ENCODE measurements around the gene CHRND. TPM values are rescaled to one million over a fixed set of nuclear protein-coding genes. Genes with fewer than 3 reads are reported as not detected.

CHRND gene
- total RNA-seq, 1 experiment from 2014 or later = not detected

GRCh38 chr2:232533944-232534710 lies 8.2 kb downstream of the CHRND start:
- Mint-ChIP-seq H3K9me3 (ENCODE audit: unreplicated experiment) (no peaks in the 10 kb centered on the region), H3K4me3 (ENCODE audit: unreplicated experiment) (no peak overlapping the region), H3K4me1 (ENCODE audit: low read depth, unreplicated experiment) (no peaks in the 10 kb centered on the region), H3K27me3 (ENCODE audit: insufficient read depth, unreplicated experiment) (no peaks in the 10 kb centered on the region), H3K36me3 (ENCODE audit: insufficient read depth, unreplicated experiment) (no peaks in the 10 kb centered on the region), H3K27ac (ENCODE audit: unreplicated experiment) (no peak overlapping the region)
- H3K4me1 ChIP-seq = no peaks in the 10 kb centered on the region
- TF ChIP-seq, protein P1, sequence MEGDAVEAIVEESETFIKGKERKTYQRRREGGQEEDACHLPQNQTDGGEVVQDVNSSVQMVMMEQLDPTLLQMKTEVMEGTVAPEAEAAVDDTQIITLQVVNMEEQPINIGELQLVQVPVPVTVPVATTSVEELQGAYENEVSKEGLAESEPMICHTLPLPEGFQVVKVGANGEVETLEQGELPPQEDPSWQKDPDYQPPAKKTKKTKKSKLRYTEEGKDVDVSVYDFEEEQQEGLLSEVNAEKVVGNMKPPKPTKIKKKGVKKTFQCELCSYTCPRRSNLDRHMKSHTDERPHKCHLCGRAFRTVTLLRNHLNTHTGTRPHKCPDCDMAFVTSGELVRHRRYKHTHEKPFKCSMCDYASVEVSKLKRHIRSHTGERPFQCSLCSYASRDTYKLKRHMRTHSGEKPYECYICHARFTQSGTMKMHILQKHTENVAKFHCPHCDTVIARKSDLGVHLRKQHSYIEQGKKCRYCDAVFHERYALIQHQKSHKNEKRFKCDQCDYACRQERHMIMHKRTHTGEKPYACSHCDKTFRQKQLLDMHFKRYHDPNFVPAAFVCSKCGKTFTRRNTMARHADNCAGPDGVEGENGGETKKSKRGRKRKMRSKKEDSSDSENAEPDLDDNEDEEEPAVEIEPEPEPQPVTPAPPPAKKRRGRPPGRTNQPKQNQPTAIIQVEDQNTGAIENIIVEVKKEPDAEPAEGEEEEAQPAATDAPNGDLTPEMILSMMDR (IDR thresholded peaks at IDR 0.05; ENCODE audit: insufficient read depth in 1 of 2, low read depth in 1 of 2, low read length in 1 of 2, severe bottlenecking in 1 of 2, unreplicated experiment in 1 of 2) = no peak
- intact Hi-C loops (cut with micrococcal nuclease; ENCODE audit: unreplicated experiment) = no loop called here
- no peaks in the 10 kb centered on the region for H3K27me3 ChIP-seq (replicated peaks; ENCODE audit: control insufficient read depth, insufficient read depth, low read length)
- DNase-seq = no peak
- POLR2A ChIA-PET = no interaction called here
- CTCF ChIA-PET = interaction anchor here (0.6 kb wide), 1 partner anchor 10 kb away, joined by 3 read pairs; no protein-coding TSS in a partner anchor
- no TSS peak for BruUV-seq (replicated peaks)
- H3K36me3 ChIP-seq (ENCODE audit: control insufficient read depth, insufficient read depth, low read length) = no peaks in the 10 kb centered on the region
- no peaks in the 10 kb centered on the region for H3K9me3 ChIP-seq
- H3K4me3 ChIP-seq (ENCODE audit: low read depth, low read length) = no peak overlapping the region

GRCh38 chr2:232534940-232535651 lies 9.1 kb downstream of the CHRND start:
- H3K4me3 ChIP-seq (ENCODE audit: low read depth, low read length) = no peak overlapping the region
- intact Hi-C loops (cut with micrococcal nuclease; ENCODE audit: unreplicated experiment) = no loop called here
- no peaks in the 10 kb centered on the region for H3K36me3 ChIP-seq (ENCODE audit: control insufficient read depth, insufficient read depth, low read length)
- ChIA-PET CTCF (no interaction called here), POLR2A (no interaction called here)
- DNase-seq = no peak
- TF ChIP-seq, protein P1 (IDR thresholded peaks at IDR 0.05; ENCODE audit: insufficient read depth in 1 of 2, low read depth in 1 of 2, low read length in 1 of 2, severe bottlenecking in 1 of 2, unreplicated experiment in 1 of 2) = no peak
- H3K9me3 Mint-ChIP-seq (ENCODE audit: unreplicated experiment) = no peaks in the 10 kb centered on the region
- H3K4me3 Mint-ChIP-seq (ENCODE audit: unreplicated experiment) = no peak overlapping the region
- H3K4me1 Mint-ChIP-seq (ENCODE audit: low read depth, unreplicated experiment) = no peaks in the 10 kb centered on the region
- no TSS peak for BruUV-seq (replicated peaks)
- no peaks in the 10 kb centered on the region for H3K36me3 Mint-ChIP-seq (ENCODE audit: insufficient read depth, unreplicated experiment)
- H3K27me3 Mint-ChIP-seq (ENCODE audit: insufficient read depth, unreplicated experiment) = no peaks in the 10 kb centered on the region
- no peaks in the 10 kb centered on the region for H3K9me3 ChIP-seq
- no peaks in the 10 kb centered on the region for H3K4me1 ChIP-seq
- no peaks in the 10 kb centered on the region for H3K27me3 ChIP-seq (replicated peaks; ENCODE audit: control insufficient read depth, insufficient read depth, low read length)
- no peak overlapping the region for H3K27ac Mint-ChIP-seq (ENCODE audit: unreplicated experiment)

DNA sequence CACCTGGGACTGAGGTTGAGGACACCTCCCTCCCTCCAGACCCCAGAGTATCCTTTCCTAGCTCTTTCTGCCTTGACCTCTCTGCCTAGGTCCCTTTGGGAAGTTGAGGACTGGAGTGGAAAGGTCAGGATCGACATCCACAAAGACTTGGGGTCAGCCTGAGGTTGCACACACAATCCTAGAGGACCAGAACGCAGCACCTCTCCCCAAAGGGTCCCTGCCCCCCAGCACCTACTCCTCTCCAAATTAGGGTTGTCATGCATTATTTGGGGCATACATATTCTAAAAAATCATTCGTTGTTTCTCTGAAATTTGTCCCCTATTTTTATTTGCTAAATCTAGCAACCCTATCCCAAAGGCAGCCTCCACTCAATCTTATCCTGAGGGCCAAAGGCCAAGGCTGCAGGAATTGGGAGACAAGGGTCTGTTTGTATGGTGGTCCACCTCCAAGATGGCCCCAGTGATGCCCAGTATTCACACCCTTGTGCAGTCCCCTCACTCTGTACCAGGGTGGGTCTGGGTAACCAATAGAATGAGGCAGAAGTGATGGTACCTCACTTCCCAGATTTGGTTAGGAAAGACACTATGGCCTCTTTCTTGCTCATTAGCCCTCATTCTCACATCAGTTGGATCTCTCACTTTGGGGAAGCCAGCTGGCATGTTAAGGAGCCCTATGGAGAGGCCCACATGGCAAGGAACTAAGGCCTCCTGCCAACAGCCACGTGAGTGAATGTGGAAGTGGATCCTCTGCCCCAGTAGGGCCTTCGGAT lies 10.0 kb downstream of the CHRND start:
- no peak overlapping the region for H3K4me3 Mint-ChIP-seq (ENCODE audit: unreplicated experiment)

More for the DNA sequence above, 10.0 kb downstream of the CHRND start:
- Histone ChIP-seq H3K27me3 (replicated peaks; ENCODE audit: control insufficient read depth, insufficient read depth, low read length) (no peaks in the 10 kb centered on the region), H3K36me3 (ENCODE audit: control insufficient read depth, insufficient read depth, low read length) (no peaks in the 10 kb centered on the region), H3K4me3 (ENCODE audit: low read depth, low read length) (no peak overlapping the region), H3K4me1 (no peaks in the 10 kb centered on the region), H3K9me3 (no peaks in the 10 kb centered on the region)
- Mint-ChIP-seq H3K27me3 (ENCODE audit: insufficient read depth, unreplicated experiment) (no peaks in the 10 kb centered on the region), H3K36me3 (ENCODE audit: insufficient read depth, unreplicated experiment) (no peaks in the 10 kb centered on the region), H3K4me1 (ENCODE audit: low read depth, unreplicated experiment) (no peaks in the 10 kb centered on the region), H3K27ac (ENCODE audit: unreplicated experiment) (no peak overlapping the region), H3K9me3 (ENCODE audit: unreplicated experiment) (no peaks in the 10 kb centered on the region)
- TF ChIP-seq, protein P1 (IDR thresholded peaks at IDR 0.05; ENCODE audit: insufficient read depth in 1 of 2, low read depth in 1 of 2, low read length in 1 of 2, severe bottlenecking in 1 of 2, unreplicated experiment in 1 of 2) = no peak
- no peak for DNase-seq
- no TSS peak for BruUV-seq (replicated peaks)
- ChIA-PET CTCF (no interaction called here), POLR2A (no interaction called here)
- intact Hi-C loops (cut with micrococcal nuclease; ENCODE audit: unreplicated experiment) = no loop called here
